Measurements from ENCODE around the gene SPATA3.

- no peak for TF ChIP-seq CTCF (conservative IDR thresholded peaks at IDR 0.05 in 1 of 2, IDR thresholded peaks at IDR 0.05 in 1 of 2; ENCODE audit: low read depth in 1 of 2, low read length in 2 of 2)
- no peak for TF ChIP-seq EZH2 (IDR thresholded peaks at IDR 0.05; ENCODE audit: low read length, missing control alignments)
Observed at GRCh38 chr2:230981704-230982103, 14.2 kb upstream of the SPATA3 start.
